Measurements from ENCODE around the gene CYBB.
"Not testable (repeated sequence)": the region's sequence is repeated elsewhere in the genome, so short reads cannot be mapped to it uniquely, and the experiment has no call there.

Gene CYBB

GRCh38 chrX:37767430-37767829 lies 12.4 kb upstream of the CYBB start:
- Histone ChIP-seq H3K9ac (ENCODE audit: insufficient read length, low read depth) (no peak overlapping the region), H3K4me3 (ENCODE audit: insufficient read length, low read depth) (no peak overlapping the region), H3K4me1 (ENCODE audit: insufficient read depth, insufficient read length) (no peaks in the 10 kb centered on the region), H3K27me3 (ENCODE audit: insufficient read depth, insufficient read length) (no peaks in the 10 kb centered on the region), H3K36me3 (ENCODE audit: insufficient read depth, insufficient read length, low read length) (no peaks in the 10 kb centered on the region), H3K9me3 (ENCODE audit: insufficient read depth, low read length) (peaks cover 15% of the 10 kb centered on the region)
- TF ChIP-seq ZNF274 (IDR thresholded peaks at IDR 0.05; ENCODE audit: low read depth, low read length) (no peak), SUZ12 (IDR thresholded peaks at IDR 0.05; ENCODE audit: extremely low read depth, insufficient read depth, insufficient read length) (no peak), YY1 (IDR thresholded peaks at IDR 0.05; ENCODE audit: insufficient read depth, insufficient read length) (no peak)
- no peak for DNase-seq (ENCODE audit: low read depth, low spot score)

GRCh38 chrX:37768866-37769265 lies 11.0 kb upstream of the CYBB start:
- not testable (repeated sequence) for H3K4me3 ChIP-seq (ENCODE audit: insufficient read length, low read depth); H3K27me3 ChIP-seq (ENCODE audit: insufficient read depth, insufficient read length); H3K4me1 ChIP-seq (ENCODE audit: insufficient read depth, insufficient read length); DNase-seq (ENCODE audit: low read depth, low spot score); H3K9ac ChIP-seq (ENCODE audit: insufficient read length, low read depth); H3K36me3 ChIP-seq (ENCODE audit: insufficient read depth, insufficient read length, low read length)
- H3K9me3 ChIP-seq (ENCODE audit: insufficient read depth, low read length), result peaks cover 15% of the 10 kb centered on the region

- no peak for DNase-seq (ENCODE audit: low read depth, low spot score)
- no peak overlapping the region for H3K4me3 ChIP-seq (ENCODE audit: insufficient read length, low read depth)
- no peaks in the 10 kb centered on the region for H3K27me3 ChIP-seq (ENCODE audit: insufficient read depth, insufficient read length)
- TF ChIP-seq SUZ12 (IDR thresholded peaks at IDR 0.05; ENCODE audit: extremely low read depth, insufficient read depth, insufficient read length) (no peak), ZNF274 (IDR thresholded peaks at IDR 0.05; ENCODE audit: low read depth, low read length) (no peak), YY1 (IDR thresholded peaks at IDR 0.05; ENCODE audit: insufficient read depth, insufficient read length) (no peak)
- H3K4me1 ChIP-seq (ENCODE audit: insufficient read depth, insufficient read length), result no peaks in the 10 kb centered on the region
- H3K9ac ChIP-seq (ENCODE audit: insufficient read length, low read depth), result no peak overlapping the region
- no peaks in the 10 kb centered on the region for H3K36me3 ChIP-seq (ENCODE audit: insufficient read depth, insufficient read length, low read length)
- no peaks in the 10 kb centered on the region for H3K9me3 ChIP-seq (ENCODE audit: insufficient read depth, low read length)
Measured at GRCh38 chrX:37776283-37776986, 3.4 kb upstream of the CYBB start.

GRCh38 chrX:37776987-37777325 lies 2.9 kb upstream of the CYBB start:
- Histone ChIP-seq H3K27me3 (ENCODE audit: insufficient read depth, insufficient read length) (no peaks in the 10 kb centered on the region), H3K4me1 (ENCODE audit: insufficient read depth, insufficient read length) (no peaks in the 10 kb centered on the region), H3K4me3 (ENCODE audit: insufficient read length, low read depth) (no peak overlapping the region), H3K9me3 (ENCODE audit: insufficient read depth, low read length) (no peaks in the 10 kb centered on the region), H3K36me3 (ENCODE audit: insufficient read depth, insufficient read length, low read length) (no peaks in the 10 kb centered on the region), H3K9ac (ENCODE audit: insufficient read length, low read depth) (no peak overlapping the region)
- TF ChIP-seq YY1 (IDR thresholded peaks at IDR 0.05; ENCODE audit: insufficient read depth, insufficient read length), result no peak
- DNase-seq (ENCODE audit: low read depth, low spot score), result no peak

DNA sequence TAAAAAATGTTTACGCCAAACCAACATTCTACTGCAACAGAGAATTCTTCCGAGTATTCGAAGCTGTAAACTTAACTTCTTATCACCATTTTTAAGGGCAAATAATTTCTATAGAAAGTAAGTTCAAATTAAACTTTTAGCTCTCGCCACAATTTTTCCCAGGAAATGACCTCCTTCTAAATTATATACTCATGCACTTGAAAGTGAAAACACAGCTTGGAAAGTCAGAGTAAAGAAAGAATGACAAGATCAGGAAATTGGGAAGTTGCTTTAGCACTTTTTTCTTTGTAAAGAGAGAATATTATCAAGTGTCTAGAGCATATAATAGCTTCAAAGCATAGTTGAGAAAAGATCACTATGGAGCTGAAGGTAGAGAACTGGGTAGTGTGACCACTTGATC lies 1.2 kb downstream of the CYBB start:
- no peak for TF ChIP-seq SUZ12 (IDR thresholded peaks at IDR 0.05; ENCODE audit: extremely low read depth, insufficient read depth, insufficient read length)
- TF ChIP-seq YY1 (IDR thresholded peaks at IDR 0.05; ENCODE audit: insufficient read depth, insufficient read length), result no peak
- no peak for TF ChIP-seq ZNF274 (IDR thresholded peaks at IDR 0.05; ENCODE audit: low read depth, low read length)
- H3K27me3 ChIP-seq (ENCODE audit: insufficient read depth, insufficient read length), result no peaks in the 10 kb centered on the region
- H3K4me3 ChIP-seq (ENCODE audit: insufficient read length, low read depth), result no peak overlapping the region
- no peaks in the 10 kb centered on the region for H3K4me1 ChIP-seq (ENCODE audit: insufficient read depth, insufficient read length)
- H3K9ac ChIP-seq (ENCODE audit: insufficient read length, low read depth), result no peak overlapping the region
- no peaks in the 10 kb centered on the region for H3K36me3 ChIP-seq (ENCODE audit: insufficient read depth, insufficient read length, low read length)
- no peak for DNase-seq (ENCODE audit: low read depth, low spot score)
- H3K9me3 ChIP-seq (ENCODE audit: insufficient read depth, low read length), result no peaks in the 10 kb centered on the region

- H3K4me3 ChIP-seq (ENCODE audit: insufficient read length, low read depth), result no peak overlapping the region
Measured at GRCh38 chrX:37781814-37782213, 2.0 kb downstream of the CYBB start.

DNA sequence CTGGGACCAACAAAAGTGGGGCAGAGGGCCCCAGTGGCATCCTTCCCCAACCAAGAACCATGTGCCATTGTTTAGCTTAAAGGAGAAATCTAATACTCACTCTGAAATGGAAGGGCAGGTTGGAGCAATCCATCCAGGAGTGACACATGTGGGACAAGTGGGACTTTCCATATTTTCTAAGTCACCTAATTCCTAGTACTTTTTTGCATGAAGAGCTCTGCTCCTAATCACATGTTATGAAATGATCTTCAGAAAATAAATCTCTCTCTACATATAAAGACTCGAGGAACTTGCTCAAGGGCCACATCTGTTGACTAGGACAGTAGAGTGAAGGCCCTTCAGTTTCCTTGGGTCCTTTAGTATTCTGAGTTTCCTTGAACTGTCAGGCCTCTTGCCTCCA lies 2.5 kb downstream of the CYBB start:
- H3K27me3 ChIP-seq (ENCODE audit: insufficient read depth, insufficient read length), result no peaks in the 10 kb centered on the region
- TF ChIP-seq YY1 (IDR thresholded peaks at IDR 0.05; ENCODE audit: insufficient read depth, insufficient read length), result no peak
- no peak for TF ChIP-seq SUZ12 (IDR thresholded peaks at IDR 0.05; ENCODE audit: extremely low read depth, insufficient read depth, insufficient read length)
- no peak for TF ChIP-seq ZNF274 (IDR thresholded peaks at IDR 0.05; ENCODE audit: low read depth, low read length)
- no peak for DNase-seq (ENCODE audit: low read depth, low spot score)
- H3K4me3 ChIP-seq (ENCODE audit: insufficient read length, low read depth), result no peak overlapping the region
- H3K9ac ChIP-seq (ENCODE audit: insufficient read length, low read depth), result no peak overlapping the region
- no peaks in the 10 kb centered on the region for H3K36me3 ChIP-seq (ENCODE audit: insufficient read depth, insufficient read length, low read length)
- no peaks in the 10 kb centered on the region for H3K9me3 ChIP-seq (ENCODE audit: insufficient read depth, low read length)
- H3K4me1 ChIP-seq (ENCODE audit: insufficient read depth, insufficient read length), result no peaks in the 10 kb centered on the region

More at GRCh38 chrX:37781814-37782213, 2.0 kb downstream of the CYBB start:
- no peak overlapping the region for H3K9ac ChIP-seq (ENCODE audit: insufficient read length, low read depth)
- no peaks in the 10 kb centered on the region for H3K9me3 ChIP-seq (ENCODE audit: insufficient read depth, low read length)
- no peaks in the 10 kb centered on the region for H3K27me3 ChIP-seq (ENCODE audit: insufficient read depth, insufficient read length)
- H3K4me1 ChIP-seq (ENCODE audit: insufficient read depth, insufficient read length), result no peaks in the 10 kb centered on the region
- DNase-seq (ENCODE audit: low read depth, low spot score), result no peak
- TF ChIP-seq SUZ12 (IDR thresholded peaks at IDR 0.05; ENCODE audit: extremely low read depth, insufficient read depth, insufficient read length) (no peak), YY1 (IDR thresholded peaks at IDR 0.05; ENCODE audit: insufficient read depth, insufficient read length) (no peak), ZNF274 (IDR thresholded peaks at IDR 0.05; ENCODE audit: low read depth, low read length) (no peak)
- H3K36me3 ChIP-seq (ENCODE audit: insufficient read depth, insufficient read length, low read length), result no peaks in the 10 kb centered on the region

- Histone ChIP-seq H3K4me3 (ENCODE audit: insufficient read length, low read depth) (no peak overlapping the region), H3K36me3 (ENCODE audit: insufficient read depth, insufficient read length, low read length) (no peaks in the 10 kb centered on the region), H3K4me1 (ENCODE audit: insufficient read depth, insufficient read length) (no peaks in the 10 kb centered on the region), H3K9me3 (ENCODE audit: insufficient read depth, low read length) (no peaks in the 10 kb centered on the region), H3K9ac (ENCODE audit: insufficient read length, low read depth) (no peak overlapping the region), H3K27me3 (ENCODE audit: insufficient read depth, insufficient read length) (no peaks in the 10 kb centered on the region)
- TF ChIP-seq SUZ12 (IDR thresholded peaks at IDR 0.05; ENCODE audit: extremely low read depth, insufficient read depth, insufficient read length) (no peak), ZNF274 (IDR thresholded peaks at IDR 0.05; ENCODE audit: low read depth, low read length) (no peak), YY1 (IDR thresholded peaks at IDR 0.05; ENCODE audit: insufficient read depth, insufficient read length) (no peak)
- DNase-seq (ENCODE audit: low read depth, low spot score), result no peak
Measured at GRCh38 chrX:37783305-37783704, 3.4 kb downstream of the CYBB start.
